ENCODE measurements around the gene RPRML. TPM values are rescaled to one million over a fixed set of nuclear protein-coding genes. Genes with fewer than 3 reads are reported as not detected.
A peak's percentile ranks its signal among the peaks of the same experiment; 100 is the strongest.
"Not testable (repeated sequence)": the region's sequence is repeated elsewhere in the genome, so short reads cannot be mapped to it uniquely, and the experiment has no call there.

Gene RPRML
- total RNA-seq (not detected), polyA plus RNA-seq (under 1 TPM in 1 of 2 donors, not detected in 1; 0.06 TPM)

DNA sequence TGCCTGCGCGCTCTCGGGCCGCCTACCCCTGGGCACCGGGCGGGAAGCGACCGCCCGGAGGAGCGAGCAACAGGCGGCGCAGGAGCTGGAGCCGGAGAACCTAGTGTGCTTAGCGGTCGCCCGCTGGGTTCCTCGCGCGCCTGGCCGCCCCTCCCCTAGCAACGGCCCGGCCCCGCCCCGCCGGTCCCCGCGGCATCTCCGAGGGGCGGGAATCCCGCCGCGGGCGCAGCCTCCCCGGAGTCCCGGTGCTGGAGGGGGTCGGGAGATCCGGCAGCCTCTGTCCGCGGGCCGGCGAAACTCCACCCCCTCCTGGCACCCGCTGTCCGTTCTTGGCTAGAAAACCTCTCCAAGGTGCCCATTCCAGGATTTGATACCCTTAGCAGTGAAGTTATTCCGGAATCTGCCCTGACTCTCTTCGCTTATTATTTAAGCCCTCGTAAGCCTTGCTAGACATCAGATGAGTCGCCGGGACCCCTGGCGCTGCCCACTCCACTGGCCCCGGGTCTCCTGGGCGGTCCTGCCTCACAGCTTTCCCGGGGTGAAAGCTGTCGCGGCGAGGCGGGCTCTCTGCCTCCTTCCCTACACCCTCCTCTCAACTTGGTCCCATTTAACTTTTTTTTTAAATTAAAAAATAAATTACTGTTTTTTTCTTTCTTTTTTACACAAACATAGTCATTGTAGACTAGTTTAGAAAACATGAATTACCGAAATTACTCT lies at the start of gene RPRML:
TSS of gene RPRML (minus strand) at position 107 of the 717 bp plus-strand sequence. CDS start 246 bp downstream, outside the sequence.
- TF ChIP-seq CTCF (IDR thresholded peaks at IDR 0.05; ENCODE audit: low read depth, low read length, missing input control), result no peak
- TF ChIP-seq JUND (IDR thresholded peaks at IDR 0.05), result no peak
- TF ChIP-seq HNF4G (IDR thresholded peaks at IDR 0.05), result no peak
- no peak for TF ChIP-seq RAD21 (IDR thresholded peaks at IDR 0.05)
- TF ChIP-seq TAF1 (conservative IDR thresholded peaks at IDR 0.05), result no peak
- TF ChIP-seq GABPA (IDR thresholded peaks at IDR 0.05 in 1 of 2, conservative IDR thresholded peaks at IDR 0.05 in 1 of 2), result no peak
- no peak for TF ChIP-seq RXRA (IDR thresholded peaks at IDR 0.05)
- no peak for TF ChIP-seq FOXA1 (IDR thresholded peaks at IDR 0.05)
- no peak for TF ChIP-seq MAX (IDR thresholded peaks at IDR 0.05)
- no peak for TF ChIP-seq NR2F2 (IDR thresholded peaks at IDR 0.05)
- TF ChIP-seq HNF4A (conservative IDR thresholded peaks at IDR 0.05), result no peak
- TF ChIP-seq ATF3 (IDR thresholded peaks at IDR 0.05), result no peak
- no peak for TF ChIP-seq SP1 (IDR thresholded peaks at IDR 0.05)
- no peak for TF ChIP-seq FOXA2 (IDR thresholded peaks at IDR 0.05)
- no peak for TF ChIP-seq EGR1 (IDR thresholded peaks at IDR 0.05; ENCODE audit: low read depth in 2 of 2)
- Histone ChIP-seq H3K9ac (ENCODE audit: low read depth in 1 of 2, low read length in 2 of 2) (no peak within 1 kb of the TSS), H3K27me3 (ENCODE audit: control insufficient read depth in 4 of 4, insufficient read depth in 4 of 4, low read length in 3 of 4) (no peaks in the 10 kb centered on the region), H3K4me3 (ENCODE audit: low read depth in 1 of 3, low read length in 3 of 3) (peak within 1 kb of the TSS in 2 of 3 donors; percentile 25 to 75), H3K36me3 (ENCODE audit: control insufficient read depth in 4 of 4, insufficient read depth in 3 of 4, low read depth in 1 of 4, low read length in 3 of 4) (no peaks in the 10 kb centered on the region), H3K27ac (ENCODE audit: low read depth in 1 of 2, low read length in 2 of 2) (no peak within 1 kb of the TSS), H3K9me3 (ENCODE audit: control insufficient read depth in 4 of 4, low read length in 3 of 4) (no peaks in the 10 kb centered on the region), H3K4me1 (ENCODE audit: control insufficient read depth in 4 of 4, insufficient read depth in 4 of 4, low read length in 3 of 4) (peaks cover 14 to 25% (median 19%) of the 10 kb centered on the region in 4 donors)
- 3% methylated on average over 57 of the region's 57 CpGs for WGBS
- no peak for DNase-seq (ENCODE audit: low spot score)

GRCh38 chr17:47016966-47017365 lies 37.9 kb upstream of the RPRML start:
- H3K27ac ChIP-seq (ENCODE audit: low read depth in 1 of 2, low read length in 2 of 2); H3K9me3 ChIP-seq (ENCODE audit: control insufficient read depth in 4 of 4, low read length in 3 of 4); H3K4me3 ChIP-seq (ENCODE audit: low read depth in 1 of 3, low read length in 3 of 3); H3K9ac ChIP-seq (ENCODE audit: low read depth in 1 of 2, low read length in 2 of 2); H3K36me3 ChIP-seq (ENCODE audit: control insufficient read depth in 4 of 4, insufficient read depth in 3 of 4, low read depth in 1 of 4, low read length in 3 of 4); H3K27me3 ChIP-seq (ENCODE audit: control insufficient read depth in 4 of 4, insufficient read depth in 4 of 4, low read length in 3 of 4); DNase-seq (ENCODE audit: low spot score); H3K4me1 ChIP-seq (ENCODE audit: control insufficient read depth in 4 of 4, insufficient read depth in 4 of 4, low read length in 3 of 4): not testable (repeated sequence)
- 93% methylated on average over 11 of the region's 15 CpGs for WGBS

- no peak overlapping the region for H3K9ac ChIP-seq (ENCODE audit: low read depth in 1 of 2, low read length in 2 of 2)
- H3K4me1 ChIP-seq (ENCODE audit: control insufficient read depth in 4 of 4, insufficient read depth in 4 of 4, low read length in 3 of 4), result no peaks in the 10 kb centered on the region
- no peaks in the 10 kb centered on the region for H3K27me3 ChIP-seq (ENCODE audit: control insufficient read depth in 4 of 4, insufficient read depth in 4 of 4, low read length in 3 of 4)
- TF ChIP-seq, protein P1, sequence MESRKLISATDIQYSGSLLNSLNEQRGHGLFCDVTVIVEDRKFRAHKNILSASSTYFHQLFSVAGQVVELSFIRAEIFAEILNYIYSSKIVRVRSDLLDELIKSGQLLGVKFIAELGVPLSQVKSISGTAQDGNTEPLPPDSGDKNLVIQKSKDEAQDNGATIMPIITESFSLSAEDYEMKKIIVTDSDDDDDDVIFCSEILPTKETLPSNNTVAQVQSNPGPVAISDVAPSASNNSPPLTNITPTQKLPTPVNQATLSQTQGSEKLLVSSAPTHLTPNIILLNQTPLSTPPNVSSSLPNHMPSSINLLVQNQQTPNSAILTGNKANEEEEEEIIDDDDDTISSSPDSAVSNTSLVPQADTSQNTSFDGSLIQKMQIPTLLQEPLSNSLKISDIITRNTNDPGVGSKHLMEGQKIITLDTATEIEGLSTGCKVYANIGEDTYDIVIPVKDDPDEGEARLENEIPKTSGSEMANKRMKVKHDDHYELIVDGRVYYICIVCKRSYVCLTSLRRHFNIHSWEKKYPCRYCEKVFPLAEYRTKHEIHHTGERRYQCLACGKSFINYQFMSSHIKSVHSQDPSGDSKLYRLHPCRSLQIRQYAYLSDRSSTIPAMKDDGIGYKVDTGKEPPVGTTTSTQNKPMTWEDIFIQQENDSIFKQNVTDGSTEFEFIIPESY (IDR thresholded peaks at IDR 0.05), result no peak
- TF ChIP-seq HNF4G (IDR thresholded peaks at IDR 0.05), result no peak
- TF ChIP-seq EGR1 (IDR thresholded peaks at IDR 0.05; ENCODE audit: low read depth in 2 of 2), result no peak
- TF ChIP-seq GABPA (IDR thresholded peaks at IDR 0.05 in 1 of 2, conservative IDR thresholded peaks at IDR 0.05 in 1 of 2), result no peak
- TF ChIP-seq YY1 (IDR thresholded peaks at IDR 0.05), result no peak
- TF ChIP-seq REST (IDR thresholded peaks at IDR 0.05), result no peak
- H3K27ac ChIP-seq (ENCODE audit: low read depth in 1 of 2, low read length in 2 of 2), result no peak overlapping the region
- H3K4me3 ChIP-seq (ENCODE audit: low read depth in 1 of 3, low read length in 3 of 3), result no peak overlapping the region
- H3K36me3 ChIP-seq (ENCODE audit: control insufficient read depth in 4 of 4, insufficient read depth in 3 of 4, low read depth in 1 of 4, low read length in 3 of 4), result no peaks in the 10 kb centered on the region
- no peak for DNase-seq (ENCODE audit: low spot score)
- WGBS, result 92% methylated on average over 2 of the region's 2 CpGs
- H3K9me3 ChIP-seq (ENCODE audit: control insufficient read depth in 4 of 4, low read length in 3 of 4), result no peaks in the 10 kb centered on the region
Observed at GRCh38 chr17:47013341-47013740, 34.3 kb upstream of the RPRML start.

Data from liver (tissue), 9 donors.